Pancreas (tissue), 10 donors: ENCODE measurements around the gene RAB5IF. TPM values are rescaled to one million over a fixed set of nuclear protein-coding genes. Genes with fewer than 3 reads are reported as not detected.
"Not testable (repeated sequence)": the region's sequence is repeated elsewhere in the genome, so short reads cannot be mapped to it uniquely, and the experiment has no call there.

Experiments used
- ATAC-seq, 4 donors: fragments of 200-7000 bp; cut with Tn5 transposase; one replicate each; pipeline versions ENCODE4 v1.8.0 to v1.9.1; 2020; ENCODE audit warnings: mild to moderate bottlenecking in 4 of 4, moderate library complexity in 4 of 4
- DNase-seq, 6 donors: peaks; one replicate each; pipeline ENCODE4 v3.0.0-alpha.2; 2020
- FAIRE-seq: peaks from 2 replicates; lab custom pipeline; 2012; peaks lifted over from hg19 to GRCh38; lab: Jason Lieb, UNC
- H3K27ac ChIP-seq, 4 donors: fragments of 200-600 bp; sonication (generic); 1 replicate in 3 of 4; 2 replicates in 1 of 4; pipeline versions ENCODE4 v1.5.0 to v1.8.0; 2020
- H3K27me3 ChIP-seq, 4 donors: fragments of 200-600 bp; one replicate each; pipeline ENCODE4 v1.8.0; 2021
- H3K36me3 ChIP-seq, 3 donors: fragments of 200-600 bp; sonication (generic) in 1 of 3; one replicate each; pipeline versions ENCODE4 v1.5.0 to v1.8.0; 2020 to 2021
- H3K4me1 ChIP-seq, 3 donors: fragments of 200-600 bp; one replicate each; pipeline ENCODE4 v1.8.0; 2021
- H3K4me3 ChIP-seq, 4 donors: fragments of 200-600 bp; sonication (generic) in 2 of 4; one replicate each; pipeline versions ENCODE4 v1.5.0 to v1.8.0; 2020 to 2021
- H3K9me3 ChIP-seq, 4 donors: fragments of 200-600 bp; one replicate each; pipeline ENCODE4 v1.8.0; 2021
- CTCF ChIP-seq, 4 donors: fragments of 200-600 bp; sonication (generic) in 3 of 4; IDR thresholded peaks; one replicate each; pipeline versions ENCODE4 v1.5.0 to v1.8.0; 2021; ENCODE audit warnings: antibody characterized with exemption in 4 of 4
- WGBS, 2 donors: extraction: QIAGEN DNeasy Blood & Tissue Kit; methylation state at CpG; one replicate each; pipeline ENCODE4 v1.1.7; 2013; 5-methylcytosine and 5-hydroxymethylcytosine counted together
- intact Hi-C, 3 donors: fragments of 100-400 bp; cut with DNase I; formaldehyde crosslinking; loops; one replicate each; pipeline versions ENCODE4 v1.11.1 to v1.14.2; 2022
- polyA plus RNA-seq, 2 donors: library from polyadenylated mRNA; stranded (reverse); fragments of 200-250 nt; gene quantifications; one replicate each; pipeline ENCODE4 v1.2.3, GENCODE V29; 2013
- total RNA-seq, 6 donors: library from RNA; stranded (reverse); fragmentation: NEBNext Ultra II Directional in 4 of 6; extraction: Animal tissue kit (Norgen Biotek cat#: 25700) in 4 of 6; gene quantifications; one replicate each; pipeline versions ENCODE4 v1.2.1 to v1.2.4, GENCODE V29; 2021 to 2023
- donor health status: healthy with polysubstance abuse.
- donor health status: DM: no; HTN: no; CAD: no; lungs with moderate emphysema.
- donor health status: DM: no; HTN: no; CAD: no.
- donor health status: control.
- donor health status: control.
- donor health status: Bipolar disorder and iron deficiency.
- donor health status: DM: yes; HTN: yes; CAD: no.
- donor health status: DM: no; HTN: no; CAD: no.
- donor health status: DM: no; HTN: no; CAD: no.
- donor health status: DM: yes; HTN: yes; CAD: no.

Gene RAB5IF
- total and polyA plus RNA-seq, 8 donors = 22.2 to 45.1 (median 30.0) TPM

- Histone ChIP-seq H3K4me1 (no peaks in the 10 kb centered on the region), H3K9me3 (no peaks in the 10 kb centered on the region), H3K27ac (no peak overlapping the region), H3K36me3 (no peaks in the 10 kb centered on the region), H3K27me3 (no peaks in the 10 kb centered on the region), H3K4me3 (no peak overlapping the region)
- no peak for DNase-seq
- TF ChIP-seq CTCF (IDR thresholded peaks at IDR 0.05) = no peak
- WGBS, 2 donors = 69 to 77% methylated on average over 14 of the region's 14 CpGs
- peak in 2 of 4 donors; percentile 63 to 65 for ATAC-seq
- FAIRE-seq = no peak
- intact Hi-C loops = no loop called here
Measured at GRCh38 chr20:36632487-36633284, 27.1 kb downstream of the RAB5IF start.

- no peaks in the 10 kb centered on the region for H3K36me3 ChIP-seq
- FAIRE-seq (no peak), ATAC-seq (no peak), DNase-seq (no peak)
- 70 to 73% methylated on average over 9 of the region's 9 CpGs for WGBS, 2 donors
- H3K4me1 ChIP-seq = no peaks in the 10 kb centered on the region
- H3K27me3 ChIP-seq = no peaks in the 10 kb centered on the region
- intact Hi-C loops = no loop called here
- H3K27ac ChIP-seq = no peak overlapping the region
- no peaks in the 10 kb centered on the region for H3K9me3 ChIP-seq
- TF ChIP-seq CTCF (IDR thresholded peaks at IDR 0.05) = no peak
- H3K4me3 ChIP-seq = no peak overlapping the region
Measured at GRCh38 chr20:36633285-36633772, 27.8 kb downstream of the RAB5IF start.

GRCh38 chr20:36634342-36634741, 28.8 kb downstream of the RAB5IF start:
- DNase-seq (no peak), ATAC-seq (no peak), FAIRE-seq (no peak)
- no peaks in the 10 kb centered on the region for H3K4me1 ChIP-seq
- H3K36me3 ChIP-seq = no peaks in the 10 kb centered on the region
- no peak overlapping the region for H3K27ac ChIP-seq
- 84 to 93% methylated on average over 11 of the region's 11 CpGs for WGBS, 2 donors
- intact Hi-C loops = no loop called here
- H3K9me3 ChIP-seq = no peaks in the 10 kb centered on the region
- H3K27me3 ChIP-seq = no peaks in the 10 kb centered on the region
- no peak for TF ChIP-seq CTCF (IDR thresholded peaks at IDR 0.05)
- H3K4me3 ChIP-seq = no peak overlapping the region

- FAIRE-seq, H3K9me3 ChIP-seq, H3K27ac ChIP-seq, H3K27me3 ChIP-seq, H3K36me3 ChIP-seq, ATAC-seq, H3K4me3 ChIP-seq, DNase-seq, intact Hi-C loops, H3K4me1 ChIP-seq: not testable (repeated sequence)
- 92 to 93% methylated on average over 12 of the region's 12 CpGs for WGBS, 2 donors
Measured at GRCh38 chr20:36638876-36639400, 33.4 kb downstream of the RAB5IF start.

- Histone ChIP-seq H3K27ac (no peak overlapping the region), H3K27me3 (no peaks in the 10 kb centered on the region), H3K36me3 (no peaks in the 10 kb centered on the region), H3K9me3 (no peaks in the 10 kb centered on the region), H3K4me1 (no peaks in the 10 kb centered on the region), H3K4me3 (no peak overlapping the region)
- no peak for TF ChIP-seq CTCF (IDR thresholded peaks at IDR 0.05)
- ATAC-seq (no peak), FAIRE-seq (no peak), DNase-seq (no peak)
- intact Hi-C loops = no loop called here
- WGBS, 2 donors = 81 to 88% methylated on average over 3 of the region's 3 CpGs
Measured at GRCh38 chr20:36641506-36641843, 35.9 kb downstream of the RAB5IF start.
